Trophoblast cell (in vitro differentiated cells and primary cell): ENCODE data around the gene WASF3.
A peak's percentile ranks its signal among the peaks of the same experiment; 100 is the strongest.

ENCODE experiments used
- DNase-seq, 2 donors: peaks; one replicate each; pipeline ENCODE4 v3.0.0-alpha.2; 2016
- H2AFZ ChIP-seq: 2 replicates; pipeline ENCODE4 v1.6.1; 2013; ENCODE audit warnings: low read length, moderate library complexity, mild to moderate bottlenecking; ENCODE audit not compliant: insufficient read depth, poor library complexity
- H2AK5ac ChIP-seq: 2 replicates; pipeline ENCODE4 v1.6.1; 2013; ENCODE audit warnings: mild to moderate bottlenecking, low read length
- H2BK120ac ChIP-seq: 2 replicates; pipeline ENCODE4 v1.6.1; 2013; ENCODE audit warnings: low read length, mild to moderate bottlenecking, moderate library complexity; ENCODE audit not compliant: insufficient read depth, poor library complexity
- H2BK12ac ChIP-seq: 2 replicates; pipeline ENCODE4 v1.6.1; 2013; ENCODE audit warnings: mild to moderate bottlenecking, low read length, moderate library complexity
- H2BK5ac ChIP-seq: 2 replicates; pipeline ENCODE4 v1.6.1; 2013; ENCODE audit warnings: low read length, low read depth, moderate library complexity, mild to moderate bottlenecking; ENCODE audit not compliant: poor library complexity
- H3K14ac ChIP-seq: 2 replicates; pipeline ENCODE4 v1.6.1; 2013; ENCODE audit warnings: mild to moderate bottlenecking, low read length
- H3K18ac ChIP-seq: 2 replicates; pipeline ENCODE4 v1.6.1; 2013; ENCODE audit warnings: mild to moderate bottlenecking, low read length
- H3K23ac ChIP-seq: 2 replicates; pipeline ENCODE4 v1.6.1; 2013; ENCODE audit warnings: low read length
- H3K27ac ChIP-seq: 2 replicates; pipeline ENCODE4 v1.5.1; 2013; ENCODE audit warnings: low read depth, mild to moderate bottlenecking, inconsistent platforms, low read length, moderate library complexity
- H3K27me3 ChIP-seq: 2 replicates; pipeline ENCODE4 v1.6.1; 2013; ENCODE audit warnings: inconsistent platforms, mild to moderate bottlenecking, low read length, moderate library complexity; ENCODE audit not compliant: insufficient read depth
- H3K36me3 ChIP-seq, 2 experiments: 1 replicate in 1 of 2; 2 replicates in 1 of 2; pipeline ENCODE4 v1.6.1; 2013; ENCODE audit warnings: low read length in 2 of 2, mild to moderate bottlenecking in 2 of 2, moderate library complexity in 1 of 2; ENCODE audit not compliant: insufficient read depth in 2 of 2, control insufficient read depth in 1 of 2
- H3K4ac ChIP-seq: 2 replicates; pipeline ENCODE4 v1.6.1; 2013; ENCODE audit warnings: low read depth, mild to moderate bottlenecking, low read length, moderate library complexity
- H3K4me1 ChIP-seq, 2 experiments: 1 replicate in 1 of 2; 2 replicates in 1 of 2; pipeline ENCODE4 v1.6.1; 2013; ENCODE audit warnings: low read length in 2 of 2, mild to moderate bottlenecking in 2 of 2, moderate library complexity in 1 of 2; ENCODE audit not compliant: insufficient read depth in 2 of 2, control insufficient read depth in 1 of 2
- H3K4me2 ChIP-seq: 2 replicates; pipeline ENCODE4 v1.6.1; 2013; ENCODE audit warnings: inconsistent platforms, mild to moderate bottlenecking, low read length, moderate library complexity
- H3K4me3 ChIP-seq: 2 replicates; pipeline ENCODE4 v1.5.1; 2013; ENCODE audit warnings: mild to moderate bottlenecking, low read depth, low read length, inconsistent platforms
- H3K79me1 ChIP-seq: one replicate; pipeline ENCODE4 v1.6.1; 2013; ENCODE audit warnings: low read length
- H3K79me2 ChIP-seq: 2 replicates; pipeline ENCODE4 v1.6.1; 2013; ENCODE audit warnings: low read length, mild to moderate bottlenecking; ENCODE audit not compliant: control insufficient read depth, insufficient read depth, poor library complexity
- H3K9ac ChIP-seq: 2 replicates; pipeline ENCODE4 v1.6.1; 2013; ENCODE audit warnings: mild to moderate bottlenecking, low read length
- H3K9me3 ChIP-seq: 2 replicates; pipeline ENCODE4 v1.6.1; 2013; ENCODE audit warnings: low read depth, mild to moderate bottlenecking, control low read depth, inconsistent platforms, low read length; ENCODE audit not compliant: insufficient read depth
- H4K12ac ChIP-seq: 2 replicates; pipeline ENCODE4 v1.6.1; 2013; ENCODE audit warnings: low read depth, mild to moderate bottlenecking, low read length, moderate library complexity
- H4K8ac ChIP-seq: 2 replicates; pipeline ENCODE4 v1.6.1; 2013; ENCODE audit warnings: low read depth, mild to moderate bottlenecking, low read length, moderate library complexity
- H4K91ac ChIP-seq: one replicate; pipeline ENCODE4 v1.6.1; 2013; ENCODE audit warnings: low read depth, mild to moderate bottlenecking, low read length, moderate library complexity
- WGBS: extraction: QIAGEN DNeasy Blood & Tissue Kit; methylation state at CpG from one replicate; pipeline ENCODE4 v1.1.7; 2013; ENCODE audit warnings: missing lambda C conversion rate; ENCODE audit not compliant: insufficient read length, insufficient coverage; ENCODE audit errors: extremely low coverage; 5-methylcytosine and 5-hydroxymethylcytosine counted together

WASF3 gene

GRCh38 chr13:26589226-26589625 lies 31.7 kb downstream of the WASF3 start:
- H3K79me2 ChIP-seq, result no peaks in the 10 kb centered on the region
- no peak overlapping the region for H2BK5ac ChIP-seq
- H3K79me1 ChIP-seq, result no peaks in the 10 kb centered on the region
- H4K12ac ChIP-seq, result no peak overlapping the region
- H2BK12ac ChIP-seq, result no peak overlapping the region
- no peak overlapping the region for H2BK120ac ChIP-seq
- no peak overlapping the region for H3K4me2 ChIP-seq
- no peak overlapping the region for H3K4ac ChIP-seq
- no peak overlapping the region for H3K23ac ChIP-seq
- no peak overlapping the region for H3K4me3 ChIP-seq
- no peaks in the 10 kb centered on the region for H3K4me1 ChIP-seq
- H3K14ac ChIP-seq, result no peak overlapping the region
- H2AK5ac ChIP-seq, result no peak overlapping the region
- H3K9me3 ChIP-seq, result no peaks in the 10 kb centered on the region
- WGBS, result no CpG with 5 or more reads among the region's 1 CpG
- H3K36me3 ChIP-seq, result no peaks in the 10 kb centered on the region
- H4K91ac ChIP-seq, result no peak overlapping the region
- no peak overlapping the region for H2AFZ ChIP-seq
- H3K27me3 ChIP-seq, result no peaks in the 10 kb centered on the region
- no peak for DNase-seq
- H3K9ac ChIP-seq, result no peak overlapping the region
- H4K8ac ChIP-seq, result no peak overlapping the region
- no peak overlapping the region for H3K18ac ChIP-seq
- H3K27ac ChIP-seq, result no peak overlapping the region

- Histone ChIP-seq H3K9me3 (no peaks in the 10 kb centered on the region), H2AFZ (no peak overlapping the region), H3K79me2 (no peaks in the 10 kb centered on the region), H2BK12ac (no peak overlapping the region), H3K36me3 (no peaks in the 10 kb centered on the region), H4K8ac (no peak overlapping the region), H3K4me3 (no peak overlapping the region), H3K18ac (no peak overlapping the region), H4K12ac (no peak overlapping the region), H2BK120ac (no peak overlapping the region), H3K14ac (no peak overlapping the region), H3K4ac (no peak overlapping the region), H2BK5ac (no peak overlapping the region), H3K23ac (no peak overlapping the region), H3K4me1 (no peaks in the 10 kb centered on the region), H3K27ac (no peak overlapping the region), H3K4me2 (no peak overlapping the region), H3K9ac (no peak overlapping the region), H3K27me3 (no peaks in the 10 kb centered on the region), H3K79me1 (no peaks in the 10 kb centered on the region), H4K91ac (no peak overlapping the region), H2AK5ac (no peak overlapping the region)
- WGBS, result no CpG with 5 or more reads among the region's 1 CpG
- DNase-seq, result no peak
Measured at GRCh38 chr13:26589754-26590153, 32.3 kb downstream of the WASF3 start.

GRCh38 chr13:26590379-26590778 lies 32.9 kb downstream of the WASF3 start:
- no peak overlapping the region for H2BK5ac ChIP-seq
- no peak overlapping the region for H3K9ac ChIP-seq
- H3K27me3 ChIP-seq, result no peaks in the 10 kb centered on the region
- H3K79me2 ChIP-seq, result no peaks in the 10 kb centered on the region
- H3K79me1 ChIP-seq, result no peaks in the 10 kb centered on the region
- no peak overlapping the region for H4K12ac ChIP-seq
- H4K91ac ChIP-seq, result no peak overlapping the region
- no peaks in the 10 kb centered on the region for H3K36me3 ChIP-seq
- H3K4me1 ChIP-seq, result no peaks in the 10 kb centered on the region
- H3K18ac ChIP-seq, result no peak overlapping the region
- H3K27ac ChIP-seq, result no peak overlapping the region
- no peak overlapping the region for H3K4ac ChIP-seq
- WGBS, result no CpG with 5 or more reads among the region's 2 CpGs
- no peak overlapping the region for H3K23ac ChIP-seq
- H2BK12ac ChIP-seq, result no peak overlapping the region
- H2AK5ac ChIP-seq, result no peak overlapping the region
- H3K4me2 ChIP-seq, result no peak overlapping the region
- no peaks in the 10 kb centered on the region for H3K9me3 ChIP-seq
- DNase-seq, result no peak
- no peak overlapping the region for H2BK120ac ChIP-seq
- no peak overlapping the region for H4K8ac ChIP-seq
- H3K14ac ChIP-seq, result no peak overlapping the region
- H3K4me3 ChIP-seq, result no peak overlapping the region
- no peak overlapping the region for H2AFZ ChIP-seq

GRCh38 chr13:26590951-26591350 lies 33.5 kb downstream of the WASF3 start:
- no peak for DNase-seq
- Histone ChIP-seq H3K4ac (no peak overlapping the region), H3K9me3 (no peaks in the 10 kb centered on the region), H3K9ac (peak overlapping the region; percentile 72), H2BK5ac (no peak overlapping the region), H4K91ac (no peak overlapping the region), H3K4me1 (no peaks in the 10 kb centered on the region), H4K8ac (no peak overlapping the region), H3K4me3 (no peak overlapping the region), H4K12ac (no peak overlapping the region), H3K4me2 (no peak overlapping the region), H3K14ac (no peak overlapping the region), H3K79me1 (no peaks in the 10 kb centered on the region), H3K23ac (peak overlapping the region; percentile 2), H2AFZ (no peak overlapping the region), H3K79me2 (no peaks in the 10 kb centered on the region), H2BK12ac (no peak overlapping the region), H3K36me3 (no peaks in the 10 kb centered on the region), H2BK120ac (no peak overlapping the region), H3K27me3 (no peaks in the 10 kb centered on the region), H3K18ac (no peak overlapping the region), H2AK5ac (no peak overlapping the region), H3K27ac (no peak overlapping the region)
- WGBS, result no CpG with 5 or more reads among the region's 4 CpGs
